ENCODE measurements around the gene RABGAP1L.

Gene RABGAP1L

DNA sequence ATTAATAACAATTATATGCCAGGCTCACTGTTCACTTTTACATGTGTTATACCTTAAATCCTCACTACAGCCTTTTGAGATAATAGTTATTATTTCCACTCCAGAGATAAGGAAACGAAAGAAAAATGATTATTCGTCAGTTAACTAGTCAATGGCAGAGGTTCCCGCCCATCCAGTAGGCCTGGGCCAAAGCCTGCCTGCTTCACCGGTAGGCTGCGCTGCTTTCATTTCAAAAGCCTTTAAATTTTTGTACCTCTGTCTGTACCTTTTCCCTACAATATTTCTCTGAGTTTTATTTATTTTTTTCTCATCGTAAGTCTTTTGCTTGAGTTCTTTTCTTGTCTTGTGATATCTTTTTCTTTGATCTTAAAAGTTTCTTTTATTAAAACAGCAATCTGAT lies 292.1 kb downstream of the RABGAP1L start:
- no peak overlapping the region for H3K4me3 ChIP-seq (ENCODE audit: low read length)
- TF ChIP-seq, protein P1, sequence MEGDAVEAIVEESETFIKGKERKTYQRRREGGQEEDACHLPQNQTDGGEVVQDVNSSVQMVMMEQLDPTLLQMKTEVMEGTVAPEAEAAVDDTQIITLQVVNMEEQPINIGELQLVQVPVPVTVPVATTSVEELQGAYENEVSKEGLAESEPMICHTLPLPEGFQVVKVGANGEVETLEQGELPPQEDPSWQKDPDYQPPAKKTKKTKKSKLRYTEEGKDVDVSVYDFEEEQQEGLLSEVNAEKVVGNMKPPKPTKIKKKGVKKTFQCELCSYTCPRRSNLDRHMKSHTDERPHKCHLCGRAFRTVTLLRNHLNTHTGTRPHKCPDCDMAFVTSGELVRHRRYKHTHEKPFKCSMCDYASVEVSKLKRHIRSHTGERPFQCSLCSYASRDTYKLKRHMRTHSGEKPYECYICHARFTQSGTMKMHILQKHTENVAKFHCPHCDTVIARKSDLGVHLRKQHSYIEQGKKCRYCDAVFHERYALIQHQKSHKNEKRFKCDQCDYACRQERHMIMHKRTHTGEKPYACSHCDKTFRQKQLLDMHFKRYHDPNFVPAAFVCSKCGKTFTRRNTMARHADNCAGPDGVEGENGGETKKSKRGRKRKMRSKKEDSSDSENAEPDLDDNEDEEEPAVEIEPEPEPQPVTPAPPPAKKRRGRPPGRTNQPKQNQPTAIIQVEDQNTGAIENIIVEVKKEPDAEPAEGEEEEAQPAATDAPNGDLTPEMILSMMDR (IDR thresholded peaks at IDR 0.05; ENCODE audit: insufficient read depth, low read depth, low read length, missing control alignments): no peak
- no peak for DNase-seq (ENCODE audit: low read depth)

DNA sequence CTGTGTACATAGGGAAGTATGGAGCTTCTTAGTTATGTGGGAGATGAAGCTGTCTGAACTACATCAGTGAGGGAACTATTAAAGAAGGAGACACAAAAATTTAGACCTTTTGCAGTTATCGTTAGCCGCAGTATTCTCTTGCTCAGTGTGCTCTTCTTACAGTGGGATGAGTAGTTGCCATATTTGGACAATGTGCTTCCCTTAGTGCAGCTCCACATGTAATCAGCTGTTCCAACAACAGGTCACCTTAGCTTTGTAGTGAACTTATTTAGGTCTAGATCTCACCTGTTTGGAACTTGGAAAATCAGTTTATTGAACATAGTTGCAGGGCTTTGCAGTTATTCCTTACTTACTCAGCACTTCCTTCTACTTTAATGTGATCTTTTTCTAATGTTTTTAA lies 306.5 kb downstream of the RABGAP1L start:
- TF ChIP-seq, protein P1 (IDR thresholded peaks at IDR 0.05; ENCODE audit: insufficient read depth, low read depth, low read length, missing control alignments): no peak
- DNase-seq (ENCODE audit: low read depth): no peak
- H3K4me3 ChIP-seq (ENCODE audit: low read length): no peak overlapping the region

DNA sequence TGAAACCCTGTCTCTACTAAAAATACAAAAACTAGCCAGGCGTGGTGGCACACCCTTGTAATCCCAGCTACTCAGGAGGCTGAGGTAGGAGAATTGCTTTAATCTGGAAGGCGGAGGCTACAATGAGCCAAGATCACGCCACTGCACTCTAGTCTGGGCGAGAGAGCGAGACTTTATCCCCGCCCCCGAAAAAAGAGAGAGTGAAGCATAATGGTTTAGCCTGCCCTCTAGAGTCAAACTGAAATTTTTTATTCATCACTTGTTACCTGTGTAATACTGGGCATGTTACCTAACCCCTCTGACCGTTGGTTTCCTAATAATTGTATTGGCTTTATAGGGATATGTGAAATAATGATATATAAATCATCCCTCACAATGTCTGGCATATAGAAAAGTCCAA lies 307.3 kb downstream of the RABGAP1L start:
- no peak overlapping the region for H3K4me3 ChIP-seq (ENCODE audit: low read length)
- no peak for DNase-seq (ENCODE audit: low read depth)
- TF ChIP-seq, protein P1 (IDR thresholded peaks at IDR 0.05; ENCODE audit: insufficient read depth, low read depth, low read length, missing control alignments): no peak

DNA sequence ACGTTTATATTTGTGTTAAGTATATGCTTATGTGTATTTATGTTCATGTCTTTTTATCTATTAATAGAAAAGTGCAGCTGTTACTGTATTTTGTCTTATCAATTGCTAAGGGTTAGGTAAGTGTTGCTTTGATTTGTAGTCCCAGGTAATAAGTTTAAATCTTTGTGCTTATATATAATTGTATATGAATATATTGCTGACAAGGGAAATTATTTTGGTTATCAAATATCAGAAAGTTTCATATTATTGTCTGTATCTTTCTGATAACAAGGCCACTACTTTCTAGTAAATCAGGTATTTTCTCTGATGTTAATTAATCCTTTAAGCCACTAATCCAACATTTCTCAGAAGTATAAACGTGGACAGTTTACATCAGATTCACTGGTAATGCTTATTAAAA lies 309.7 kb downstream of the RABGAP1L start:
- TF ChIP-seq, protein P1 (IDR thresholded peaks at IDR 0.05; ENCODE audit: insufficient read depth, low read depth, low read length, missing control alignments): no peak
- no peak overlapping the region for H3K4me3 ChIP-seq (ENCODE audit: low read length)
- no peak for DNase-seq (ENCODE audit: low read depth)

DNA sequence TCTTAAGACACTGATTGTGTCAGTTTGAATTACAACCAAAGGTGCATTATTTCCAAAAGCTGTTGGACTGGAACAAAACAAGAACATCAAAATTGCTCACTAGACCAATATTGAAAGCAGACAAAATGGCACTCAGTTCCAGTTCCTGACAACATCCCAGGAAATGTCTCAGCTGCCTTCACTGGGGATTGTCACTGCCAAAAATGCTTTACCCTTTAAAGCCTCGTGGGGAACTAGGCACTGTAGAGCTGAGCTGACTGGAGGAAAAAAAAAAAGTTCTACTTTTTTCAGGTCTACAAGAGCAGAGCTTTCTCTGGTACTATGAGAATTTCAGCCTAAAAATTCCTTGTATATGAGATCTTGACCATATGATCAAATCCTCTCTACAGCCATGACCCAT lies 310.4 kb downstream of the RABGAP1L start:
- DNase-seq (ENCODE audit: low read depth): no peak
- TF ChIP-seq, protein P1 (IDR thresholded peaks at IDR 0.05; ENCODE audit: insufficient read depth, low read depth, low read length, missing control alignments): no peak
- H3K4me3 ChIP-seq (ENCODE audit: low read length): no peak overlapping the region

DNA sequence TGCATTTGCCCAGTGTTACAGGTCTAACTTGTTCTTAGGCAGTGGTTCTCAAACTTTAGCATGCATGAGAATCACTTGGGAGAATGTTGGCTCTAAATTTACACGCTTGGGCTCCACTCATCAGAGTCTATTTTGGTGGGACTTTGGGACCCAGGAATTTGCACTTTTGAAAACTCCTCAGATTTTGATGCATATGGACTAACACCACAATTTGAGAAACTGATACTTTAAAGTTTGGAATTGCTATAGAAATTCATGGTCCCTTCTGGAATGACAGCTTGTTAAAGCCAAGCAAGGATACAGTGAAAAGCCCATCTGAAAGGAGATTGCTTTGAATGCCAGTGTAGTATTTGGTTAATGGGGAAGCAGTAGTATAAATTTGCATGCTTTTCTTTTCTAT lies 320.0 kb downstream of the RABGAP1L start:
- no peak overlapping the region for H3K4me3 ChIP-seq (ENCODE audit: low read length)
- no peak for DNase-seq (ENCODE audit: low read depth)
- TF ChIP-seq, protein P1 (IDR thresholded peaks at IDR 0.05; ENCODE audit: insufficient read depth, low read depth, low read length, missing control alignments): no peak

DNA sequence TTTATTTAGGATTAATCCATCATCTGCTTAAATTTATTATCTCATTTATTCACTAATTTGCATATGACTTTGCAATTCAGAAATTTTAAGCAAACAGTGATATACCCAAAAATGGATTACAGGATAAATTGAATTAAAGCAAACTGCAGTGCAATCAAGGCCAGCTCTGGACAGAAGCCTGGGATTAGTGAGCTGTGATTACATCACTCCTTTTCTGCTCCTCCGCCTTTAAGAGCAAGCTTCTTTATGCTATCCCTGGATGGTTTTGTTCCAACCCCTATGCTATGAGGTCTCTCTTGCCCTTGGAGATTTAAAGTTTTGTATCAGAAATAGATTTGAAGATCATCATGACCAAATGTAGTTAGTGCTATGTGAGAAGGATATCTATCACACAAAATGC lies 321.0 kb downstream of the RABGAP1L start:
- H3K4me3 ChIP-seq (ENCODE audit: low read length): no peak overlapping the region
- TF ChIP-seq, protein P1 (IDR thresholded peaks at IDR 0.05; ENCODE audit: insufficient read depth, low read depth, low read length, missing control alignments): no peak
- no peak for DNase-seq (ENCODE audit: low read depth)
